SU-DHL-6 (cell line): ENCODE results near the gene EML1.

Source experiments
- CTCF ChIP-seq: fragments of 200-600 bp; sonication (generic); IDR thresholded peaks from one replicate; pipeline ENCODE4 v1.5.1; 2017; ENCODE audit warnings: antibody characterized with exemption, mild to moderate bottlenecking, low read length, moderate library complexity; ENCODE audit not compliant: insufficient read depth, poor library complexity, severe bottlenecking
- EZH2phosphoT487 ChIP-seq: fragments of 200-600 bp; sonication (generic), shearing (Covaris generic); conservative IDR thresholded peaks from 2 replicates; pipeline ENCODE4 v1.6.1; 2018; ENCODE audit warnings: mild to moderate bottlenecking, antibody characterized with exemption, low read length, moderate library complexity, mixed read lengths

- no peak for TF ChIP-seq CTCF
- no peak for TF ChIP-seq EZH2phosphoT487
Measured at GRCh38 chr14:99961826-99962518, 168.8 kb downstream of the EML1 start.
